PFSK-1 (cell line): ENCODE results near the gene DNER.

Experiments
- FOXP2 ChIP-seq: optimal IDR thresholded peaks from 2 replicates; pipeline ENCODE3; 2011; ENCODE audit warnings: borderline replicate concordance, control low read depth, inconsistent platforms; ENCODE audit not compliant: insufficient read depth; ENCODE audit errors: extremely low read length, extremely low read depth
- POLR2AphosphoS5 ChIP-seq: IDR thresholded peaks from 2 replicates; pipeline ENCODE4 v1.6.1; 2012; ENCODE audit warnings: low read depth, mild to moderate bottlenecking, control low read depth, low read length, moderate library complexity
- REST ChIP-seq, 2 experiments: IDR thresholded peaks; 2 replicates each; pipeline versions ENCODE4 v1.6.1 to v1.8.0; 2011 to 2012; ENCODE audit warnings: low read depth in 2 of 2, low read length in 2 of 2, control low read depth in 1 of 2, inconsistent platforms in 1 of 2, mild to moderate bottlenecking in 1 of 2, moderate library complexity in 1 of 2; ENCODE audit not compliant: insufficient read depth in 1 of 2
- SIN3A ChIP-seq: IDR thresholded peaks from 2 replicates; pipeline ENCODE4 v1.6.1; 2012; ENCODE audit warnings: mild to moderate bottlenecking, low read length, moderate library complexity, borderline replicate concordance; ENCODE audit not compliant: insufficient read depth
- TAF1 ChIP-seq: IDR thresholded peaks from 2 replicates; pipeline ENCODE4 v1.6.1; 2012; ENCODE audit warnings: low read length, control low read depth, borderline replicate concordance; ENCODE audit not compliant: insufficient read depth

- TF ChIP-seq TAF1 = no peak
- no peak for TF ChIP-seq POLR2AphosphoS5
- TF ChIP-seq FOXP2 = no peak
- no peak for TF ChIP-seq SIN3A
- TF ChIP-seq REST (IDR thresholded peaks at IDR 0.05; ENCODE audit: insufficient read depth in 1 of 2, low read depth in 2 of 2, low read length in 2 of 2) = no peak
Measured at GRCh38 chr2:229642371-229642770, 72.0 kb downstream of the DNER start.
